GM12878 (cell line): ENCODE measurements around the gene ASPDH. TPM values are rescaled to one million over a fixed set of nuclear protein-coding genes. Genes with fewer than 3 reads are reported as not detected.

ENCODE experiments used
- ATAC-seq: fragments of 200-7000 bp; cut with Tn5 transposase; 3 replicates; pipeline ENCODE4 v1.9.1; 2020; ENCODE audit warnings: mild to moderate bottlenecking, moderate library complexity
- BruUV-seq: library from RNA; stranded (reverse); fragments of 400-500 nt; replicated peaks from 2 replicates; lab custom pipeline; 2021; lab: Mats Ljungman, UMichigan
- CTCF ChIA-PET: fragments of 300-600 bp; sonication (Branson Sonifier 250); formaldehyde crosslinking; extraction: SDS; loops from one replicate; lab custom pipeline; 2021; ENCODE audit warnings: inconsistent platforms; lab: Yijun Ruan, JAX
- POLR2A ChIA-PET: fragments of 350-600 bp; formaldehyde crosslinking; extraction: SDS; loops from one replicate; lab custom pipeline; 2021; ENCODE audit warnings: inconsistent platforms; lab: Charles Lee
- RAD21 ChIA-PET: fragments of 300-600 bp; sonication (Branson Sonifier 250); formaldehyde crosslinking; loops from one replicate; lab custom pipeline; 2023; ENCODE audit warnings: antibody characterized with exemption; ENCODE audit not compliant: unreplicated experiment; lab: Charles Lee
- SMC1A ChIA-PET: fragments of 300-600 bp; sonication (Branson Sonifier 250); formaldehyde crosslinking; loops from one replicate; lab custom pipeline; 2023; ENCODE audit not compliant: unreplicated experiment, uncharacterized antibody; lab: Charles Lee
- DNase-seq: peaks from one replicate; pipeline ENCODE4 v3.0.0-alpha.2; 2011; ENCODE audit warnings: low read depth, low spot score
- FAIRE-seq: peaks from 3 replicates; lab custom pipeline; 2011; peaks lifted over from hg19 to GRCh38; lab: Jason Lieb, UNC
- H2AFZ ChIP-seq: 2 replicates; pipeline ENCODE4 v1.6.0; 2011; ENCODE audit warnings: low read depth, low read length, control low read depth; ENCODE audit not compliant: control insufficient read depth
- H3K27ac ChIP-seq: 2 replicates; pipeline ENCODE4 v1.5.1; 2011; ENCODE audit warnings: control low read depth; ENCODE audit not compliant: control insufficient read depth, insufficient read depth
- H3K27me3 ChIP-seq, 2 experiments: replicated peaks in 1 of 2; 2 replicates each; pipeline versions ENCODE4 v1.6.0 to v1.6.1; 2011; ENCODE audit warnings: low read length in 1 of 2; ENCODE audit not compliant: control insufficient read depth in 2 of 2, insufficient read depth in 2 of 2
- H3K36me3 ChIP-seq, 2 experiments: 2 replicates each; pipeline ENCODE4 v1.5.1; 2011; ENCODE audit warnings: low read length in 1 of 2; ENCODE audit not compliant: control insufficient read depth in 2 of 2, insufficient read depth in 2 of 2
- H3K4me1 ChIP-seq: 2 replicates; pipeline ENCODE4 v1.6.1; 2011; ENCODE audit warnings: mild to moderate bottlenecking, low read length, moderate library complexity, mixed read lengths; ENCODE audit not compliant: control insufficient read depth, insufficient read depth
- H3K4me2 ChIP-seq: 2 replicates; pipeline ENCODE4 v1.6.0; 2011; ENCODE audit warnings: control low read depth; ENCODE audit not compliant: control insufficient read depth, insufficient read depth
- H3K4me3 ChIP-seq: fragments of 200-600 bp; sonication (generic); 2 replicates; pipeline ENCODE4 v1.5.1; 2016
- H3K79me2 ChIP-seq: 2 replicates; pipeline ENCODE4 v1.6.0; 2011; ENCODE audit warnings: low read length; ENCODE audit not compliant: control insufficient read depth, insufficient read depth
- H3K9ac ChIP-seq: 2 replicates; pipeline ENCODE4 v1.8.0; 2011; ENCODE audit warnings: low read length, control low read depth, mixed read lengths; ENCODE audit not compliant: control insufficient read depth, insufficient read depth
- H3K9me3 ChIP-seq: replicated peaks from 3 replicates; pipeline ENCODE4 v1.5.1; 2011; ENCODE audit warnings: mild to moderate bottlenecking, low read length; ENCODE audit not compliant: control insufficient read depth, insufficient read depth
- H4K20me1 ChIP-seq: 2 replicates; pipeline ENCODE4 v1.6.0; 2011; ENCODE audit not compliant: control insufficient read depth, insufficient read depth
- ATF2 ChIP-seq: IDR thresholded peaks from 2 replicates; pipeline ENCODE4 v1.6.1; 2012; ENCODE audit warnings: low read length, inconsistent platforms
- CBFB ChIP-seq: IDR thresholded peaks from 2 replicates; pipeline ENCODE4 v1.6.1; 2016; ENCODE audit warnings: antibody characterized with exemption, low read depth
- CREM ChIP-seq: IDR thresholded peaks from 2 replicates; pipeline ENCODE4 v1.6.1; 2014; ENCODE audit warnings: antibody characterized with exemption, low read depth
- KAT2A ChIP-seq: conservative IDR thresholded peaks from 2 replicates; pipeline ENCODE4 v1.6.1; 2011; ENCODE audit warnings: low read depth, low read length; ENCODE audit not compliant: control insufficient read depth
- NBN ChIP-seq: fragments of 450-650 bp; IDR thresholded peaks from 2 replicates; pipeline ENCODE4 v1.6.1; 2016
- NFYB ChIP-seq: IDR thresholded peaks from 2 replicates; pipeline ENCODE4 v1.6.1; 2011; ENCODE audit warnings: low read depth, mild to moderate bottlenecking, low read length, improper control_type of control experiment, moderate library complexity; ENCODE audit not compliant: insufficient read depth
- SPI1 ChIP-seq: IDR thresholded peaks from 2 replicates; pipeline ENCODE4 v1.6.1; 2011; ENCODE audit warnings: low read depth, mild to moderate bottlenecking, low read length, moderate library complexity, borderline replicate concordance; ENCODE audit not compliant: insufficient read depth
- SREBF1 ChIP-seq: IDR thresholded peaks from 2 replicates; pipeline ENCODE4 v1.6.1; 2012; ENCODE audit warnings: mild to moderate bottlenecking, low read length
- SUZ12 ChIP-seq: fragments of 200-600 bp; sonication (generic); IDR thresholded peaks from one replicate; pipeline ENCODE4 v1.6.1; 2018; ENCODE audit warnings: antibody characterized with exemption, mild to moderate bottlenecking; ENCODE audit not compliant: unreplicated experiment
- ZNF592 ChIP-seq: fragments of 450-650 bp; IDR thresholded peaks from 2 replicates; pipeline ENCODE4 v1.6.1; 2017; ENCODE audit warnings: mild to moderate bottlenecking, moderate library complexity
- ZZZ3 ChIP-seq: IDR thresholded peaks from 2 replicates; pipeline ENCODE4 v1.6.1; 2011; ENCODE audit warnings: low read depth; ENCODE audit not compliant: control insufficient read depth, insufficient read length
- WGBS: methylation state at CpG from one replicate; pipeline ENCODE4 v1.1.6; 2016; ENCODE audit warnings: low lambda C conversion rate; ENCODE audit not compliant: insufficient replicate concordance, insufficient coverage; ENCODE audit errors: missing lambda C conversion rate; 5-methylcytosine and 5-hydroxymethylcytosine counted together
- in situ Hi-C: fragments of 300-500 bp; cut with MboI; formaldehyde crosslinking; loops from 9 replicates; pipeline ENCODE4 v1.14.3; 2018; ENCODE audit warnings: mixed read lengths
- intact Hi-C: fragments of 100-400 bp; cut with micrococcal nuclease; formaldehyde crosslinking; loops from one replicate; pipeline ENCODE4 v1.14.2; 2022; ENCODE audit not compliant: unreplicated experiment
- polyA plus RNA-seq, 11 experiments: library from polyadenylated mRNA; depleted of rRNA in 4 of 11; unstranded in 6 of 11; stranded (reverse) in 5 of 11; fragments of >200 nt; fragmentation: Nextera tagmentation in 4 of 11; fragmentation: Illumina TruSeq in 1 of 11; extraction: Ambion mirVana in 4 of 11; extraction: Trizol in 1 of 11; gene quantifications; 1 replicate in 1 of 11; 2 replicates in 10 of 11; pipeline versions ENCODE4 v1.2.1 to v1.2.3, GENCODE V29; 2011 to 2016; ENCODE audit warnings: inconsistent platforms in 2 of 11, missing spikeins in 2 of 11, low read depth in 1 of 11
- total RNA-seq, 4 experiments: library from RNA; depleted of rRNA in 3 of 4; stranded (reverse); fragments of >200 nt in 3 of 4; fragmentation: Illumina TruSeq in 1 of 4; extraction: Trizol in 1 of 4; gene quantifications; 2 replicates each; pipeline versions ENCODE4 v1.2.1 to v1.2.3, GENCODE V29; 2013 to 2021

The ASPDH gene
- total and polyA plus RNA-seq, 10 of the 15 experiments (the other 5 are each of a cell fraction or from before 2014, with no cell fraction given), result not detected

GRCh38 chr19:50515168-50515561 is 1.5 kb upstream of the ASPDH start:
- DNase-seq (no peak), FAIRE-seq (no peak), ATAC-seq (no peak)
- ChIA-PET SMC1A (no interaction called here), POLR2A (no interaction called here), CTCF (no interaction called here), RAD21 (no interaction called here)
- H3K4me2 ChIP-seq, result no peak overlapping the region
- H3K4me1 ChIP-seq, result peaks cover 3% of the 10 kb centered on the region; the same call in 1 of the 2 replicates
- H3K36me3 ChIP-seq, result no peaks in the 10 kb centered on the region
- 46% methylated on average over 11 of the region's 11 CpGs for WGBS
- H3K4me3 ChIP-seq, result no peak overlapping the region
- H3K27ac ChIP-seq, result no peak overlapping the region
- no peak overlapping the region for H2AFZ ChIP-seq
- intact Hi-C loops, result no loop called here
- H3K79me2 ChIP-seq, result no peaks in the 10 kb centered on the region
- no peaks in the 10 kb centered on the region for H3K27me3 ChIP-seq
- in situ Hi-C loops, result no loop called here
- H4K20me1 ChIP-seq, result no peaks in the 10 kb centered on the region
- H3K9me3 ChIP-seq, result no peaks in the 10 kb centered on the region
- no peak overlapping the region for H3K9ac ChIP-seq
- no TSS peak for BruUV-seq
- TF ChIP-seq KAT2A, result no peak
- no peak for TF ChIP-seq NBN
- TF ChIP-seq ZNF592, result no peak
- no peak for TF ChIP-seq CBFB
- TF ChIP-seq SPI1, result no peak
- TF ChIP-seq CREM, result no peak
- TF ChIP-seq ATF2, result no peak
- TF ChIP-seq SREBF1, result no peak
- TF ChIP-seq NFYB, result no peak
- no peak for TF ChIP-seq ZZZ3
- TF ChIP-seq SUZ12, result no peak
